Panc1 (cell line): Measurements from ENCODE around the gene SFSWAP.

Experiments
- POLR2AphosphoS5 ChIP-seq: IDR thresholded peaks from 2 replicates; pipeline ENCODE4 v1.6.1; 2012; ENCODE audit warnings: mild to moderate bottlenecking, low read depth, low read length, moderate library complexity
- TF ChIP-seq, protein P1 (sequence below): fragments of 450-650 bp; IDR thresholded peaks from 2 replicates; pipeline ENCODE4 v1.5.1; 2017; ENCODE audit warnings: mild to moderate bottlenecking
- TF ChIP-seq, protein P2 (sequence below), 2 experiments: IDR thresholded peaks; 2 replicates each; pipeline ENCODE4 v1.6.1; 2011 to 2012; ENCODE audit warnings: low read depth in 2 of 2, control low read depth in 1 of 2, low read length in 1 of 2, mild to moderate bottlenecking in 1 of 2, moderate library complexity in 1 of 2; ENCODE audit not compliant: insufficient read depth in 1 of 2

DNA sequence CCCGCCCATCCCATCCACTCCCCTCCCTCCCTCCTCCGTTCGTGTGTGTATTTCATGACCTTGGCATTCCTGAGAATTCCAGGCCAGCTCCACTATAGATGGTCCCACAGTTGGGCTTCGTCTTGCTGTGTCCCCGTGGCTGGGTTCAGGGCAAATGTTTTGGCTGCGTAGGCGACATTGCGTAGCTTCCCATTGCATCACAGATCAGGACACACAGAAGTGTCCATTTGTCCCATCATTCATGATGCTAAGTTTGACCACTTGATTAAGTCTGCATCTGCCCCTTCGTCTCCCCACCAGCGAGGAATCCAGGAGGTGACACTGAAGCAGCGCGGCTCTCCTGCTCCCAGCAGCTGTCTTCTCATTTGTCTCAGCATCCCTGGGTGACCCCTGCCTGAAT lies 78.7 kb downstream of the SFSWAP start:
- TF ChIP-seq, protein P1, sequence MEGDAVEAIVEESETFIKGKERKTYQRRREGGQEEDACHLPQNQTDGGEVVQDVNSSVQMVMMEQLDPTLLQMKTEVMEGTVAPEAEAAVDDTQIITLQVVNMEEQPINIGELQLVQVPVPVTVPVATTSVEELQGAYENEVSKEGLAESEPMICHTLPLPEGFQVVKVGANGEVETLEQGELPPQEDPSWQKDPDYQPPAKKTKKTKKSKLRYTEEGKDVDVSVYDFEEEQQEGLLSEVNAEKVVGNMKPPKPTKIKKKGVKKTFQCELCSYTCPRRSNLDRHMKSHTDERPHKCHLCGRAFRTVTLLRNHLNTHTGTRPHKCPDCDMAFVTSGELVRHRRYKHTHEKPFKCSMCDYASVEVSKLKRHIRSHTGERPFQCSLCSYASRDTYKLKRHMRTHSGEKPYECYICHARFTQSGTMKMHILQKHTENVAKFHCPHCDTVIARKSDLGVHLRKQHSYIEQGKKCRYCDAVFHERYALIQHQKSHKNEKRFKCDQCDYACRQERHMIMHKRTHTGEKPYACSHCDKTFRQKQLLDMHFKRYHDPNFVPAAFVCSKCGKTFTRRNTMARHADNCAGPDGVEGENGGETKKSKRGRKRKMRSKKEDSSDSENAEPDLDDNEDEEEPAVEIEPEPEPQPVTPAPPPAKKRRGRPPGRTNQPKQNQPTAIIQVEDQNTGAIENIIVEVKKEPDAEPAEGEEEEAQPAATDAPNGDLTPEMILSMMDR: no peak
- TF ChIP-seq, protein P2, sequence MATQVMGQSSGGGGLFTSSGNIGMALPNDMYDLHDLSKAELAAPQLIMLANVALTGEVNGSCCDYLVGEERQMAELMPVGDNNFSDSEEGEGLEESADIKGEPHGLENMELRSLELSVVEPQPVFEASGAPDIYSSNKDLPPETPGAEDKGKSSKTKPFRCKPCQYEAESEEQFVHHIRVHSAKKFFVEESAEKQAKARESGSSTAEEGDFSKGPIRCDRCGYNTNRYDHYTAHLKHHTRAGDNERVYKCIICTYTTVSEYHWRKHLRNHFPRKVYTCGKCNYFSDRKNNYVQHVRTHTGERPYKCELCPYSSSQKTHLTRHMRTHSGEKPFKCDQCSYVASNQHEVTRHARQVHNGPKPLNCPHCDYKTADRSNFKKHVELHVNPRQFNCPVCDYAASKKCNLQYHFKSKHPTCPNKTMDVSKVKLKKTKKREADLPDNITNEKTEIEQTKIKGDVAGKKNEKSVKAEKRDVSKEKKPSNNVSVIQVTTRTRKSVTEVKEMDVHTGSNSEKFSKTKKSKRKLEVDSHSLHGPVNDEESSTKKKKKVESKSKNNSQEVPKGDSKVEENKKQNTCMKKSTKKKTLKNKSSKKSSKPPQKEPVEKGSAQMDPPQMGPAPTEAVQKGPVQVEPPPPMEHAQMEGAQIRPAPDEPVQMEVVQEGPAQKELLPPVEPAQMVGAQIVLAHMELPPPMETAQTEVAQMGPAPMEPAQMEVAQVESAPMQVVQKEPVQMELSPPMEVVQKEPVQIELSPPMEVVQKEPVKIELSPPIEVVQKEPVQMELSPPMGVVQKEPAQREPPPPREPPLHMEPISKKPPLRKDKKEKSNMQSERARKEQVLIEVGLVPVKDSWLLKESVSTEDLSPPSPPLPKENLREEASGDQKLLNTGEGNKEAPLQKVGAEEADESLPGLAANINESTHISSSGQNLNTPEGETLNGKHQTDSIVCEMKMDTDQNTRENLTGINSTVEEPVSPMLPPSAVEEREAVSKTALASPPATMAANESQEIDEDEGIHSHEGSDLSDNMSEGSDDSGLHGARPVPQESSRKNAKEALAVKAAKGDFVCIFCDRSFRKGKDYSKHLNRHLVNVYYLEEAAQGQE (IDR thresholded peaks at IDR 0.05; ENCODE audit: insufficient read depth in 1 of 2, low read depth in 2 of 2, low read length in 1 of 2): no peak
- TF ChIP-seq POLR2AphosphoS5: no peak
